GM12891 (cell line): ENCODE measurements around the gene SIDT2. TPM values are rescaled to one million over a fixed set of nuclear protein-coding genes. Genes with fewer than 3 reads are reported as not detected.
"Not testable (repeated sequence)": the region's sequence is repeated elsewhere in the genome, so short reads cannot be mapped to it uniquely, and the experiment has no call there.

Experiments
- DNase-seq: peaks from one replicate; pipeline ENCODE4 v3.0.0; 2011; ENCODE audit warnings: low spot score; ENCODE audit not compliant: insufficient read length
- FAIRE-seq: peaks from 2 replicates; lab custom pipeline; 2011; peaks lifted over from hg19 to GRCh38; lab: Jason Lieb, UNC
- PAX5 ChIP-seq: IDR thresholded peaks from 2 replicates; pipeline ENCODE4 v1.6.1; 2011; ENCODE audit warnings: low read length, moderate library complexity, mild to moderate bottlenecking; ENCODE audit not compliant: insufficient read depth, severe bottlenecking
- POLR2A ChIP-seq: IDR thresholded peaks from 2 replicates; pipeline ENCODE4 v1.6.1; 2011; ENCODE audit warnings: low read depth, low read length, control low read depth
- POLR2AphosphoS5 ChIP-seq: IDR thresholded peaks from 2 replicates; pipeline ENCODE4 v1.6.1; 2011; ENCODE audit warnings: low read depth, low read length, control low read depth
- POU2F2 ChIP-seq: IDR thresholded peaks from 2 replicates; pipeline ENCODE4 v1.6.1; 2011; ENCODE audit warnings: low read depth, mild to moderate bottlenecking, control low read depth, low read length, moderate library complexity
- SPI1 ChIP-seq: IDR thresholded peaks from 2 replicates; pipeline ENCODE4 v1.6.1; 2011; ENCODE audit warnings: low read depth, low read length, control low read depth
- TAF1 ChIP-seq: IDR thresholded peaks from 2 replicates; pipeline ENCODE4 v1.6.1; 2011; ENCODE audit warnings: low read depth, low read length, control low read depth
- polyA plus RNA-seq: library from polyadenylated mRNA; unstranded; fragments of >200 nt; gene quantifications from one replicate; pipeline ENCODE4 v1.2.1, GENCODE V29; 2012; ENCODE audit warnings: low read depth, missing spikeins, inconsistent platforms; ENCODE audit not compliant: missing spikeins

The SIDT2 gene
- 11.1 TPM for polyA plus RNA-seq

- FAIRE-seq, result peak; percentile 97
These were observed at the start of gene SIDT2 for GRCh38 chr11:117178210-117179034. SIDT2 (plus strand) TSS chr11:117178743; CDS start chr11:117179264, 521 bp downstream.

GRCh38 chr11:117130396-117130795 lies 48.1 kb upstream of the SIDT2 start:
- not testable (repeated sequence) for DNase-seq, FAIRE-seq

More at GRCh38 chr11:117178210-117179034, at the start of gene SIDT2:
- peak; percentile 80 for DNase-seq
- TF ChIP-seq POU2F2, result no peak
- peak; percentile 53; the same call in 1 of the 2 replicates for TF ChIP-seq POLR2AphosphoS5
- peak; percentile 66 for TF ChIP-seq POLR2A
- TF ChIP-seq PAX5, result no peak

DNA sequence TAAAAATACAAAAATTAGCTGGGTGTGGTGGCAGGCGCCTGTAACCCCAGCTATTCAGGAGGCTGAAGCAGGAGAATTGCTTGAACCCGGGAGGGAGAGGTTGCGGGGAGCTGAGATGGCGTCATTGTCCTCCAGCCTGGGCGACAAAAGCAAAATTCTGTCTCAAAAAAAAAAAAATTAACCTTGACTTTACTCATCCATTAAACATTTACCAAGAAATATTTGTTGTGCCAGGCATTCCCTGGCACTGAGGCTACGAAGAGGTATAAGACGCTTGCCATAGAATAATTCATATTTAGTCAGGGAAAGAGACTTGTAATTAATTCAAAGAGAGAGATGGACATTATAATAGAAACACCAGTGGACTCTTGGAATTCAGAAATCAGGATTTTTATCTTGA lies 47.7 kb upstream of the SIDT2 start:
- DNase-seq, result no peak
- TF ChIP-seq PAX5 (no peak), SPI1 (no peak), POU2F2 (no peak), TAF1 (no peak), POLR2AphosphoS5 (no peak), POLR2A (no peak)
- FAIRE-seq, result no peak

DNA sequence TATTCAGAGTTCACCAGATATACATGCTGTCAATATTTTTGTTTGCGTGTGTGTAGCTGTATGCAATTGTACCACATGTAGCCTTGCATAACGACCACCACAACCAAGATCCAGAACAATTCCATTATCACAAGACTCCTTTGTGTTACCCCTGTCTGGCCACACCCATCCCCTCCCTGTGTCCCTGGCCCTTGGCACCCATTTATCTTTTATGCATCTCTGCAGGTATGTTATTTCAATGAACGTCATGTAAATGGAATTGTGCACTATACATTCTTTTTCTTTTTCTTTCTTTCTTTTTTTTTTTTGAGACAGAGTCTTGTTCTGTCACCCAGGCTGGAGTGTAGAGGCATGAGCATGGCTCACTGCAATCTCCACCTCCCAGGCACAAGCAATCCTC lies 44.1 kb upstream of the SIDT2 start:
- FAIRE-seq (no peak), DNase-seq (no peak)
- TF ChIP-seq PAX5 (no peak), POLR2A (no peak), SPI1 (no peak), POU2F2 (no peak), TAF1 (no peak), POLR2AphosphoS5 (no peak)

DNA sequence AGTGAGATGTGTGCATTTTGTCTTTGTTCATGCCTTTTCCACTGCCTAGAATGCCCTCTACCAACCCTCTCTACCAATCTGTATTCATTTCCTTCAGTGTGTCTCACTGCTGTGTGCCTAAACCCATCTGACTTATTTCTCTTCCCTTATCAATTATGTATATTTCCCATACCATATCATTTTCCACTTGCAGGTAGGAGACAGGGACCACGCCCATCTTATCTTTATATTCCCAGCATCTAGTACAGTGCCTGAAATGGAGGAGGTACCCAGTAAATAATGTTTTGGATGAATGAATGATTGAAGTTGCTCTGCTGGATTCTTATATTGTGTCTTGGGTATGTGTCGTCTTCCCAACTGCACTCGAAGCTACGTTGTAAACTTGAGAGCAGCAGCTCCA lies 43.6 kb upstream of the SIDT2 start:
- DNase-seq, FAIRE-seq: not testable (repeated sequence)

DNA sequence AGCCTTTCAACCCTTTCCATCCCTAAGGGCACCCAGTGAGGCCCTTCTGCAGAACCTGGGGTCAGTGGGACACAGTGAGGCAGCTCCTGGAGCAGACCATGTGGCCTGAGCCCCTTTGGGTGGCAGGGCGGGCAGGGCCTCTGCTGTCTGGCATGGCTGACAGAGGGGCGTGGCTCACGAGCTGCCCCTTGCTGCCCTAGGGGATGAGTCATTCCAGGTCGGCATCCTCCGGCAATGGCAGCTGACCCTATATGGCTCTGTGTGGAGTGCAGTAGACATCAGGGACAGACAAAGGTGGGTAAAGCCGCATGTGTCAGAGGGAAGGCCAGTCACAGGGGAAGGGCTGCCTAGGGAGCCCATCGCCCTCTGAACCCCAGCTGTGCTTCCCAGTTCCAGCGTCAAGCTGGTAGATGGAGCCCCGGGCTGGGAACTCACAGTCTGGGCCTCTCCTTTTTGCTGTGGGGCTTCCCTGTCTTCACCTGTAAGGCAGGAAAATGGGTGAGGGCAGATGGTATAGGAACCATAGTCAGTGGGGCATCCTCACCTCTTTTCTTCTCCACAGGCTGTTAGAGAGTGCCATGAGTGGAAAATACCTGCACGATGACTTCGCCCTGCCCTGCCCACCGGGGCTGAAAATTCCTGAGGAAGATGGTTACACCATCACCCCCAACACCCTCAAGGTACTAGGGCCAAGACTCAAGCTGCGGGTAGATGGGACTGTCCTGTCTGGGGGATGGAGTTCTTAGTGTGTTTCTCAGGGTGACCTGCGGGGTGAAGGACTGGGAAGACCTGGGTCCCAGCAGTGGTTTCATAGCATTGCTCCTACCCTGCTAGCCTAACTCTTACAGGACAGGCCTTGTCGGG lies 41.1 kb upstream of the SIDT2 start:
- not testable (repeated sequence) for DNase-seq, FAIRE-seq

- DNase-seq (no peak), FAIRE-seq (no peak)
These were observed 35.2 kb upstream of the SIDT2 start for GRCh38 chr11:117143390-117143789.

GRCh38 chr11:117143871-117144476 lies 34.6 kb upstream of the SIDT2 start, which contains the start of gene PAFAH1B2:
PAFAH1B2 (plus strand) TSS chr11:117144287; CDS start chr11:117152448, 8,161 bp downstream.
- FAIRE-seq (peak; percentile 97), DNase-seq (peak; percentile 98)
- TF ChIP-seq POU2F2 (no peak), PAX5 (peak; percentile 80), POLR2A (peak; percentile 42; the same call in 1 of the 2 replicates), POLR2AphosphoS5 (peak; percentile 48; the same call in 1 of the 2 replicates), SPI1 (peak; percentile 48), TAF1 (peak; percentile 72; the same call in 1 of the 2 replicates)

More at GRCh38 chr11:117143390-117143789, 35.2 kb upstream of the SIDT2 start:
- TF ChIP-seq POLR2A (no peak), POU2F2 (no peak), PAX5 (no peak), TAF1 (no peak), SPI1 (no peak), POLR2AphosphoS5 (no peak)

DNA sequence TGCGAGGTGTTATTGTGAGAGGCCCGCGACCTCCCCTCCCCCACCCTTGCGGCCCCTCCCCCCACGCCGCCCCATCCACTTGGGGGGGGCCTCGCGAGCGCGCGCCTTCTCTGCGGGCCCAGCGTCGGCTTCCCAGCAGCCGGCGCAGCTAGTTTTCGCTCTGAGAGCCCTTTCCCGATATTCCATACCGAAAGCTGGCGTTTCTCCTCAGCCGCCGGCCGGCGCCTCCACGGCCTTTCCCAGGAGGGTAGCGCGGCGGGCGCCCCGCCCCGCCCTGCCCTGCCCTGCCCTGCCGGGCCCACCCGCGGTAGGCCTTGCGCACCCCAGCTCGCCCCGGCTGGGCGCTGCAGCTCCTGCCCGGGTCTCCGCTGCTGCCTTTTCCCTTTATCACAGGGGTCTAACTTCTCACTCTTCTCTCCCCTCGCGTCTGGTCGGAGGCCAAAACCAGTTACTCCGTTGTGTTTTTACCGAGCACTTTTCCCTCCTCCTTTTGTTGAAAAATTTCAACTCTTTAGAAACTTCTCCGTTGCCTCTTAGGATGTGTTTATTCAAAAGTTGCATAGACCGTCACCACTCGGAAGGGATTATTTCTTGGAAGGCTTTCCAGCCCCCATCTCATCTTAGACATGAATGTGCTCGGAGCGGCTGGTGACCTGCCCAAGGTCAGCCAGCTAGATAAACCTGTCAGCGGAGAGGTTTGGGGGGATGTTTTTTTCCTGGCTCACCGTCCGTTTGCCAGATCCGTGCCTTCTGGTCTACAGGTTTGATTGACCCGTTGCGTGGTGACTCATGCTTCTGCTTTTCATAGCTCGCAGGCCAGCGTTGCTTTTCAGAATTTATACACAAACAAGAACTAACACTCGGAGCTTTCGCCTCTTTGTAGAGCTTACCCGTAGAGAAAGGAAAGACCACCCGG lies 33.8 kb upstream of the SIDT2 start:
- peak; percentile 90 for FAIRE-seq
- DNase-seq, result peak; percentile 46
- TF ChIP-seq POLR2A (no peak), PAX5 (no peak), POU2F2 (no peak), SPI1 (no peak)
